GM18505 (cell line): ENCODE data around the gene GRIK2.

Experiments used
- ATAC-seq: cut with Tn5 transposase; IDR thresholded peaks from one replicate; pipeline ENCODE4 v1.9.1; 2021; ENCODE audit not compliant: unreplicated experiment
- POLR2A ChIP-seq: IDR thresholded peaks from 4 replicates; pipeline ENCODE4 v1.6.1; 2011; ENCODE audit warnings: borderline replicate concordance; ENCODE audit not compliant: insufficient read depth, insufficient read length; ENCODE audit errors: extremely low read depth

Gene GRIK2

GRCh38 chr6:101393829-101394251 is 332 bp downstream of the GRIK2 start:
- no peak for ATAC-seq
- no peak for TF ChIP-seq POLR2A

- no peak for TF ChIP-seq POLR2A
- no peak for ATAC-seq
Observed at GRCh38 chr6:101394936-101395335, 1.4 kb downstream of the GRIK2 start.

GRCh38 chr6:101395345-101395744 is 1.8 kb downstream of the GRIK2 start:
- ATAC-seq: no peak
- TF ChIP-seq POLR2A: no peak

- no peak for ATAC-seq
Observed at GRCh38 chr6:101396548-101397173, 3.2 kb downstream of the GRIK2 start.

GRCh38 chr6:101397199-101397598 is 3.7 kb downstream of the GRIK2 start:
- no peak for TF ChIP-seq POLR2A
- ATAC-seq: no peak

More at GRCh38 chr6:101396548-101397173, 3.2 kb downstream of the GRIK2 start:
- no peak for TF ChIP-seq POLR2A

GRCh38 chr6:101398716-101399615 is 5.5 kb downstream of the GRIK2 start:
- no peak for ATAC-seq
- no peak for TF ChIP-seq POLR2A

- no peak for TF ChIP-seq POLR2A
- ATAC-seq: no peak
Observed at GRCh38 chr6:101399616-101400162, 6.2 kb downstream of the GRIK2 start.

- no peak for TF ChIP-seq POLR2A
- no peak for ATAC-seq
Observed at GRCh38 chr6:101400326-101401135, 7.0 kb downstream of the GRIK2 start.

- ATAC-seq: no peak
- TF ChIP-seq POLR2A: no peak
Observed at GRCh38 chr6:101401171-101401570, 7.7 kb downstream of the GRIK2 start.

GRCh38 chr6:101401792-101402621 is 8.5 kb downstream of the GRIK2 start:
- no peak for ATAC-seq
- no peak for TF ChIP-seq POLR2A

- no peak for TF ChIP-seq POLR2A
- ATAC-seq: no peak
Observed at GRCh38 chr6:101402622-101403031, 9.1 kb downstream of the GRIK2 start.
